Stomach smooth muscle (tissue), 2 donors: ENCODE results near the gene WDR18.
"Not testable (repeated sequence)": the region's sequence is repeated elsewhere in the genome, so short reads cannot be mapped to it uniquely, and the experiment has no call there.

ENCODE experiments used
- H3K27ac ChIP-seq: one replicate; pipeline ENCODE4 v1.7.0; 2013; ENCODE audit warnings: mild to moderate bottlenecking, low read length, inconsistent platforms
- H3K27me3 ChIP-seq, 2 donors: one replicate each; pipeline ENCODE4 v1.7.0; 2013; ENCODE audit warnings: low read length in 2 of 2; ENCODE audit not compliant: insufficient read depth in 2 of 2, control insufficient read depth in 1 of 2
- H3K36me3 ChIP-seq, 2 donors: one replicate each; pipeline ENCODE4 v1.7.0; 2013; ENCODE audit warnings: low read length in 2 of 2; ENCODE audit not compliant: control insufficient read depth in 2 of 2, insufficient read depth in 2 of 2
- H3K4me1 ChIP-seq: one replicate; pipeline ENCODE4 v1.7.0; 2013; ENCODE audit warnings: low read length; ENCODE audit not compliant: control insufficient read depth, insufficient read depth
- H3K4me3 ChIP-seq, 2 donors: one replicate each; pipeline ENCODE4 v1.7.0; 2013; ENCODE audit warnings: low read length in 2 of 2
- H3K9ac ChIP-seq, 2 donors: one replicate each; pipeline ENCODE4 v1.7.0; 2013; ENCODE audit warnings: low read length in 2 of 2, mild to moderate bottlenecking in 1 of 2
- H3K9me3 ChIP-seq, 2 donors: one replicate each; pipeline ENCODE4 v1.7.0; 2013; ENCODE audit warnings: low read length in 2 of 2; ENCODE audit not compliant: control insufficient read depth in 2 of 2
- donor health status: healthy.
- donor health status: Pancreatic carcinoma.

The WDR18 gene

GRCh38 chr19:952049-952679 lies 32.0 kb upstream of the WDR18 start:
- peaks cover 4% of the 10 kb centered on the region for H3K4me1 ChIP-seq
- H3K9ac ChIP-seq, result no peak overlapping the region
- H3K27me3 ChIP-seq, result no peaks in the 10 kb centered on the region

GRCh38 chr19:952680-953444 lies 31.3 kb upstream of the WDR18 start:
- H3K27me3 ChIP-seq, result no peaks in the 10 kb centered on the region
- peaks cover 4% of the 10 kb centered on the region for H3K4me1 ChIP-seq
- no peak overlapping the region for H3K27ac ChIP-seq
- no peak overlapping the region for H3K4me3 ChIP-seq
- no peaks in the 10 kb centered on the region for H3K36me3 ChIP-seq
- no peak overlapping the region for H3K9ac ChIP-seq
- H3K9me3 ChIP-seq, result no peaks in the 10 kb centered on the region

More at GRCh38 chr19:952049-952679, 32.0 kb upstream of the WDR18 start:
- no peaks in the 10 kb centered on the region for H3K36me3 ChIP-seq
- H3K4me3 ChIP-seq, result no peak overlapping the region
- H3K27ac ChIP-seq, result no peak overlapping the region
- no peaks in the 10 kb centered on the region for H3K9me3 ChIP-seq

- Histone ChIP-seq H3K4me1 (peaks cover 4% of the 10 kb centered on the region), H3K27ac (no peak overlapping the region), H3K9me3 (no peaks in the 10 kb centered on the region), H3K27me3 (no peaks in the 10 kb centered on the region), H3K4me3 (no peak overlapping the region), H3K9ac (no peak overlapping the region), H3K36me3 (no peaks in the 10 kb centered on the region)
Measured at GRCh38 chr19:953445-954271, 30.5 kb upstream of the WDR18 start.

GRCh38 chr19:954272-954671 lies 29.9 kb upstream of the WDR18 start:
- H3K9me3 ChIP-seq, result no peaks in the 10 kb centered on the region
- H3K27ac ChIP-seq, result no peak overlapping the region
- no peaks in the 10 kb centered on the region for H3K27me3 ChIP-seq
- H3K9ac ChIP-seq, result no peak overlapping the region
- H3K4me1 ChIP-seq, result peaks cover 4% of the 10 kb centered on the region
- H3K36me3 ChIP-seq, result no peaks in the 10 kb centered on the region
- H3K4me3 ChIP-seq, result no peak overlapping the region

- H3K9me3 ChIP-seq, result no peaks in the 10 kb centered on the region
- no peak overlapping the region for H3K27ac ChIP-seq
- no peak overlapping the region for H3K4me3 ChIP-seq
- H3K36me3 ChIP-seq, result no peaks in the 10 kb centered on the region
- H3K9ac ChIP-seq, result no peak overlapping the region
- no peaks in the 10 kb centered on the region for H3K27me3 ChIP-seq
- H3K4me1 ChIP-seq, result peaks cover 4% of the 10 kb centered on the region
Measured at GRCh38 chr19:954672-955494, 29.3 kb upstream of the WDR18 start.

GRCh38 chr19:955803-956765 lies 28.1 kb upstream of the WDR18 start:
- H3K9ac ChIP-seq, result no peak overlapping the region
- H3K4me1 ChIP-seq, result peaks cover 4% of the 10 kb centered on the region
- H3K27ac ChIP-seq, result no peak overlapping the region
- H3K27me3 ChIP-seq, result no peaks in the 10 kb centered on the region
- no peaks in the 10 kb centered on the region for H3K9me3 ChIP-seq
- H3K36me3 ChIP-seq, result peaks cover 0 to 2% of the 10 kb centered on the region in 2 donors
- H3K4me3 ChIP-seq, result no peak overlapping the region

- H3K9me3 ChIP-seq, result no peaks in the 10 kb centered on the region
- H3K27ac ChIP-seq, result no peak overlapping the region
- H3K4me1 ChIP-seq, result peaks cover 4% of the 10 kb centered on the region
- no peaks in the 10 kb centered on the region for H3K27me3 ChIP-seq
- peaks cover 0 to 2% of the 10 kb centered on the region in 2 donors for H3K36me3 ChIP-seq
- H3K4me3 ChIP-seq, result no peak overlapping the region
- H3K9ac ChIP-seq, result no peak overlapping the region
Measured at GRCh38 chr19:956766-957440, 27.2 kb upstream of the WDR18 start.

GRCh38 chr19:957578-957977 lies 26.6 kb upstream of the WDR18 start:
- not testable (repeated sequence) for H3K4me1 ChIP-seq, H3K4me3 ChIP-seq, H3K36me3 ChIP-seq, H3K9me3 ChIP-seq, H3K27ac ChIP-seq, H3K27me3 ChIP-seq, H3K9ac ChIP-seq
